Measurements from ENCODE around the gene FEM1A.

DNA sequence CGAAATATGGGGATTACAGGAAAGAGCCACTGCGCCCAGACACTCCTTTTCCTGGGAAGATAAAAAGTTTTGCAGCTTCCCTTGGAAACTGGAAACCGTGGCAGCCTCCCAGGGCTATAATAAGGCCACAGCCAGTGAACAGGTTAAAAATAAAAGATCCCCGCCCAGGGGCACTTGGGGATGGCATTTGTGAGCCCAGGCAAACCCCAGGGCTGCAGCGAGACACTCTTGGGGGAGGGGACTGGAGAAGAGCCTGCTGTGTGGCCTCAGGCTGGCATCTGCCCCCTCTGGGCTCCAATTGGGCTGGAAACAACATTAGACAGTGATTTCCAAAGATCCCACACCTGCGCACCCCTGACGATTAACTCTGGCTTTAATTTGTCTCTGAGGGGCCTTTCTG is 11.2 kb downstream of the FEM1A start:
- TF ChIP-seq, protein P1, sequence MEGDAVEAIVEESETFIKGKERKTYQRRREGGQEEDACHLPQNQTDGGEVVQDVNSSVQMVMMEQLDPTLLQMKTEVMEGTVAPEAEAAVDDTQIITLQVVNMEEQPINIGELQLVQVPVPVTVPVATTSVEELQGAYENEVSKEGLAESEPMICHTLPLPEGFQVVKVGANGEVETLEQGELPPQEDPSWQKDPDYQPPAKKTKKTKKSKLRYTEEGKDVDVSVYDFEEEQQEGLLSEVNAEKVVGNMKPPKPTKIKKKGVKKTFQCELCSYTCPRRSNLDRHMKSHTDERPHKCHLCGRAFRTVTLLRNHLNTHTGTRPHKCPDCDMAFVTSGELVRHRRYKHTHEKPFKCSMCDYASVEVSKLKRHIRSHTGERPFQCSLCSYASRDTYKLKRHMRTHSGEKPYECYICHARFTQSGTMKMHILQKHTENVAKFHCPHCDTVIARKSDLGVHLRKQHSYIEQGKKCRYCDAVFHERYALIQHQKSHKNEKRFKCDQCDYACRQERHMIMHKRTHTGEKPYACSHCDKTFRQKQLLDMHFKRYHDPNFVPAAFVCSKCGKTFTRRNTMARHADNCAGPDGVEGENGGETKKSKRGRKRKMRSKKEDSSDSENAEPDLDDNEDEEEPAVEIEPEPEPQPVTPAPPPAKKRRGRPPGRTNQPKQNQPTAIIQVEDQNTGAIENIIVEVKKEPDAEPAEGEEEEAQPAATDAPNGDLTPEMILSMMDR (IDR thresholded peaks at IDR 0.05) = no peak
- TF ChIP-seq POLR2A (IDR thresholded peaks at IDR 0.05) (no peak), POLR2AphosphoS5 (IDR thresholded peaks at IDR 0.05) (no peak)
